ENCODE measurements around the gene LMNTD2.

DNA sequence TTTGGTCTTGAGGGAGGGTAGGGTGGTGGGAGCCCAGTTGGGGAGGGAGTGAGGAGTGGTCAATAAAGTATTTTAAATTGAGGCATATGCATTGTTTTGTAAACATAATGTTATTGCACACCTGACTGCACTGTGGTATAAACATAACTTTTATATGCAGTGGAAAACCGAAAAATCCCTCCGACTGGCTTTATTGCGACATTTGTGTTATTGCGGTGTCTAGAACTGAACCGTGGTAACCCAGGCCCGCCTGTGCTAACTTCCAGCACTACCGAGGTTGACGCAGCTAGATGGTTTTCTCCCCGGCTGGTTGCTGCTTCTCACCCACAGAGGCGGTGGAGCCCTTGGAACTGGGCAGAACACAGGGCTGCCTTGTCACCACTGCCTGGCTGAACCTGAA, 45.9 kb downstream of the LMNTD2 start:
- TF ChIP-seq, protein P1, sequence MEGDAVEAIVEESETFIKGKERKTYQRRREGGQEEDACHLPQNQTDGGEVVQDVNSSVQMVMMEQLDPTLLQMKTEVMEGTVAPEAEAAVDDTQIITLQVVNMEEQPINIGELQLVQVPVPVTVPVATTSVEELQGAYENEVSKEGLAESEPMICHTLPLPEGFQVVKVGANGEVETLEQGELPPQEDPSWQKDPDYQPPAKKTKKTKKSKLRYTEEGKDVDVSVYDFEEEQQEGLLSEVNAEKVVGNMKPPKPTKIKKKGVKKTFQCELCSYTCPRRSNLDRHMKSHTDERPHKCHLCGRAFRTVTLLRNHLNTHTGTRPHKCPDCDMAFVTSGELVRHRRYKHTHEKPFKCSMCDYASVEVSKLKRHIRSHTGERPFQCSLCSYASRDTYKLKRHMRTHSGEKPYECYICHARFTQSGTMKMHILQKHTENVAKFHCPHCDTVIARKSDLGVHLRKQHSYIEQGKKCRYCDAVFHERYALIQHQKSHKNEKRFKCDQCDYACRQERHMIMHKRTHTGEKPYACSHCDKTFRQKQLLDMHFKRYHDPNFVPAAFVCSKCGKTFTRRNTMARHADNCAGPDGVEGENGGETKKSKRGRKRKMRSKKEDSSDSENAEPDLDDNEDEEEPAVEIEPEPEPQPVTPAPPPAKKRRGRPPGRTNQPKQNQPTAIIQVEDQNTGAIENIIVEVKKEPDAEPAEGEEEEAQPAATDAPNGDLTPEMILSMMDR (IDR thresholded peaks at IDR 0.05) = no peak
- TF ChIP-seq EZH2phosphoT487 (IDR thresholded peaks at IDR 0.05) = no peak

Data from neural progenitor cell (in vitro differentiated cells).